Measurements from ENCODE around the gene DAB2IP. TPM values are rescaled to one million over a fixed set of nuclear protein-coding genes. Genes with fewer than 3 reads are reported as not detected.

The DAB2IP gene
- total RNA-seq, 1 donor from 2014 or later, result 24.3 TPM

DNA sequence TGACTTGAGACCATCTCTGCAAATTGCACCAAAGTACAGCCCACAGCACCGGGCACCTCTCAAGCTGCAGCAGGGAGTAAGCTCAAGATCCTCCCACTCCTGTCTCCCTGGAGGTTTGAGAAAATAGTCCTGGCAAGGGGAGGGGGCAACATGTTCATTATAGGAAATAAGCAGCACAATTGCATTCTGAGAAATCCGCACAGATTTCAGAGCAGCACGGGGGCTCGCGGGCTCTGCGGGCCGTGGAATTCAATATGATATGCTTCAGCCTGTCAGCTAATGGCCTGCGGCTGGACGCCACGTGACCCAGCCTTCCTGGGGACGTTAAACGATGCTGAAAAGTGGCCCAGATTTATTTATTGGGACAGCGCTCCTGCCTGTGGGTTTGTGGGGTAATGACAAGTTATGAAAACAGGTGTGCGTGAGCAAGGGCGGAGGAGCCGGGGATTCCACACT lies 156.4 kb downstream of the DAB2IP start:
- H4K20me1 ChIP-seq (ENCODE audit: low read depth), result no peaks in the 10 kb centered on the region
- Mint-ChIP-seq H3K36me3 (no peaks in the 10 kb centered on the region), H3K27ac (no peak overlapping the region), H3K27me3 (ENCODE audit: insufficient read depth, low read depth) (peaks cover 6% of the 10 kb centered on the region), H3K9me3 (peaks cover 6% of the 10 kb centered on the region), H3K4me3 (no peak overlapping the region), H3K4me1 (peaks cover 9% of the 10 kb centered on the region)
- no peaks in the 10 kb centered on the region for H3K27me3 ChIP-seq
- no peak overlapping the region for H3K27ac ChIP-seq
- no peak overlapping the region for H3K9ac ChIP-seq
- no peak for DNase-seq (ENCODE audit: low spot score)
- H3K4me2 ChIP-seq, result no peak overlapping the region
- H3K9me3 ChIP-seq (ENCODE audit: low read depth), result peaks cover 5% of the 10 kb centered on the region
- no peak overlapping the region for H2AFZ ChIP-seq (replicated peaks)
- no peaks in the 10 kb centered on the region for H3K36me3 ChIP-seq
- no peaks in the 10 kb centered on the region for H3F3A ChIP-seq (ENCODE audit: low read depth)
- TF ChIP-seq EZH2phosphoT487 (IDR thresholded peaks at IDR 0.05), result no peak
- TF ChIP-seq EZH2 (IDR thresholded peaks at IDR 0.05), result no peak
- TF ChIP-seq, protein P1, sequence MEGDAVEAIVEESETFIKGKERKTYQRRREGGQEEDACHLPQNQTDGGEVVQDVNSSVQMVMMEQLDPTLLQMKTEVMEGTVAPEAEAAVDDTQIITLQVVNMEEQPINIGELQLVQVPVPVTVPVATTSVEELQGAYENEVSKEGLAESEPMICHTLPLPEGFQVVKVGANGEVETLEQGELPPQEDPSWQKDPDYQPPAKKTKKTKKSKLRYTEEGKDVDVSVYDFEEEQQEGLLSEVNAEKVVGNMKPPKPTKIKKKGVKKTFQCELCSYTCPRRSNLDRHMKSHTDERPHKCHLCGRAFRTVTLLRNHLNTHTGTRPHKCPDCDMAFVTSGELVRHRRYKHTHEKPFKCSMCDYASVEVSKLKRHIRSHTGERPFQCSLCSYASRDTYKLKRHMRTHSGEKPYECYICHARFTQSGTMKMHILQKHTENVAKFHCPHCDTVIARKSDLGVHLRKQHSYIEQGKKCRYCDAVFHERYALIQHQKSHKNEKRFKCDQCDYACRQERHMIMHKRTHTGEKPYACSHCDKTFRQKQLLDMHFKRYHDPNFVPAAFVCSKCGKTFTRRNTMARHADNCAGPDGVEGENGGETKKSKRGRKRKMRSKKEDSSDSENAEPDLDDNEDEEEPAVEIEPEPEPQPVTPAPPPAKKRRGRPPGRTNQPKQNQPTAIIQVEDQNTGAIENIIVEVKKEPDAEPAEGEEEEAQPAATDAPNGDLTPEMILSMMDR (IDR thresholded peaks at IDR 0.05), result no peak
- H3K4me3 ChIP-seq, result no peak overlapping the region
- H3K4me1 ChIP-seq, result peaks cover 3% of the 10 kb centered on the region
- no peaks in the 10 kb centered on the region for H3K79me2 ChIP-seq (ENCODE audit: low read depth)

GRCh38 chr9:121808781-121809180 lies 157.3 kb downstream of the DAB2IP start:
- H3K4me3 ChIP-seq, result no peak overlapping the region
- H3K9ac ChIP-seq, result no peak overlapping the region
- H3K27me3 ChIP-seq, result no peaks in the 10 kb centered on the region
- no peak overlapping the region for H2AFZ ChIP-seq (replicated peaks)
- H3K79me2 ChIP-seq (ENCODE audit: low read depth), result no peaks in the 10 kb centered on the region
- Mint-ChIP-seq H3K27me3 (ENCODE audit: insufficient read depth, low read depth) (peaks cover 6% of the 10 kb centered on the region), H3K9me3 (peaks cover 6% of the 10 kb centered on the region), H3K4me3 (no peak overlapping the region), H3K4me1 (peaks cover 17% of the 10 kb centered on the region), H3K27ac (no peak overlapping the region), H3K36me3 (no peaks in the 10 kb centered on the region)
- H3K9me3 ChIP-seq (ENCODE audit: low read depth), result peaks cover 5% of the 10 kb centered on the region
- H3F3A ChIP-seq (ENCODE audit: low read depth), result no peaks in the 10 kb centered on the region
- TF ChIP-seq, protein P1 (IDR thresholded peaks at IDR 0.05), result no peak
- TF ChIP-seq EZH2phosphoT487 (IDR thresholded peaks at IDR 0.05), result no peak
- TF ChIP-seq EZH2 (IDR thresholded peaks at IDR 0.05), result no peak
- H3K36me3 ChIP-seq, result no peaks in the 10 kb centered on the region
- no peak overlapping the region for H3K27ac ChIP-seq
- H3K4me2 ChIP-seq, result no peak overlapping the region
- peaks cover 12% of the 10 kb centered on the region for H3K4me1 ChIP-seq
- DNase-seq (ENCODE audit: low spot score), result no peak
- H4K20me1 ChIP-seq (ENCODE audit: low read depth), result no peaks in the 10 kb centered on the region

DNA sequence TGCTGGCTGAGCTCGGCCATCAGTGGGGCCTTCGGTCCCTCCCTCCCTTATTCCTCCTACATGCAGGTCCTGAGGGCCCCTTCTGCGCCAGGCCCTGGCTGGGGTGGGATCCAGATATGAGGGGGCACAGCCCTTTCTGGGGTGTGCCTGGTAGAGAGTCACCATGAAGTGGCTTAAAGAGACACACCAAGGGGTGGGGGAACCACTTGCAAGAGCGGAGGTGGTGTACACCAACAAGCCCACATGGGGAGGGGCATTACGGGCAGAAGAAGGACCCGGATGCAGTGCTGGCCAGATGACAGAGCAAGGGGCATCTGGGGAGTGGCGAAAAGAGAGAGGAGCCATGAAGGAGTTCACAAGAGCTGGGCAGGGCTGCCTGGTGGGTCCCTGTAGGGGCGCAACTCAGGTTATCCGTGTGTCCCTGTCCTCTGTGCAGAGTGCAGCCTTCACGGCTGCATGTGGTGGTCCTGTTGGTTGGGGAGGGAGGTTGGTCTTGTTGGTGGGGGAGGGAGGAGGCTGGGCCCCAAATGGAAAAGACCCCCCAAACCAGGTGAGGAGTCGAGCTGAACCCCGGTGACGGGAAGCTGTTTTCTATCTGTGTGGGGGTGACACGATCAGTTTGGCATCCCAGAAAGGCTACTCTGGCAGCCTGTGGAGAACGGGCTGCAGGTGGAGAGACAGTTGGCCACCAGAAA lies 158.1 kb downstream of the DAB2IP start:
- H3K27me3 Mint-ChIP-seq (ENCODE audit: insufficient read depth, low read depth), result peaks cover 6% of the 10 kb centered on the region
- Histone ChIP-seq H3K27me3 (no peaks in the 10 kb centered on the region), H3K9me3 (ENCODE audit: low read depth) (peaks cover 2% of the 10 kb centered on the region), H3K4me3 (no peak overlapping the region), H4K20me1 (ENCODE audit: low read depth) (no peaks in the 10 kb centered on the region), H3K36me3 (no peaks in the 10 kb centered on the region), H3K27ac (no peak overlapping the region), H3K4me2 (no peak overlapping the region), H3K9ac (no peak overlapping the region), H3K4me1 (peaks cover 18% of the 10 kb centered on the region), H3F3A (ENCODE audit: low read depth) (no peaks in the 10 kb centered on the region), H3K79me2 (ENCODE audit: low read depth) (no peaks in the 10 kb centered on the region), H2AFZ (replicated peaks) (no peak overlapping the region)
- H3K4me3 Mint-ChIP-seq, result no peak overlapping the region
- H3K27ac Mint-ChIP-seq, result no peak overlapping the region
- DNase-seq (ENCODE audit: low spot score), result no peak
- H3K36me3 Mint-ChIP-seq, result no peaks in the 10 kb centered on the region
- peaks cover 18% of the 10 kb centered on the region for H3K4me1 Mint-ChIP-seq
- TF ChIP-seq, protein P1 (IDR thresholded peaks at IDR 0.05), result no peak
- peaks cover 3% of the 10 kb centered on the region for H3K9me3 Mint-ChIP-seq

Measured in neural progenitor cell (in vitro differentiated cells).